GM12878 (cell line): ENCODE measurements around the gene SSBP4. TPM values are rescaled to one million over a fixed set of nuclear protein-coding genes. Genes with fewer than 3 reads are reported as not detected.

Experiments
- ATAC-seq: fragments of 200-7000 bp; cut with Tn5 transposase; 3 replicates; pipeline ENCODE4 v1.9.1; 2020; ENCODE audit warnings: mild to moderate bottlenecking, moderate library complexity
- BruUV-seq: library from RNA; stranded (reverse); fragments of 400-500 nt; replicated peaks from 2 replicates; lab custom pipeline; 2021; lab: Mats Ljungman, UMichigan
- CTCF ChIA-PET: fragments of 300-600 bp; sonication (Branson Sonifier 250); formaldehyde crosslinking; extraction: SDS; loops from one replicate; lab custom pipeline; 2021; ENCODE audit warnings: inconsistent platforms; lab: Yijun Ruan, JAX
- POLR2A ChIA-PET: fragments of 350-600 bp; formaldehyde crosslinking; extraction: SDS; loops from one replicate; lab custom pipeline; 2021; ENCODE audit warnings: inconsistent platforms; lab: Charles Lee
- RAD21 ChIA-PET: fragments of 300-600 bp; sonication (Branson Sonifier 250); formaldehyde crosslinking; loops from one replicate; lab custom pipeline; 2023; ENCODE audit warnings: antibody characterized with exemption; ENCODE audit not compliant: unreplicated experiment; lab: Charles Lee
- SMC1A ChIA-PET: fragments of 300-600 bp; sonication (Branson Sonifier 250); formaldehyde crosslinking; loops from one replicate; lab custom pipeline; 2023; ENCODE audit not compliant: unreplicated experiment, uncharacterized antibody; lab: Charles Lee
- DNase-seq: peaks from one replicate; pipeline ENCODE4 v3.0.0-alpha.2; 2011; ENCODE audit warnings: low read depth, low spot score
- FAIRE-seq: peaks from 3 replicates; lab custom pipeline; 2011; peaks lifted over from hg19 to GRCh38; lab: Jason Lieb, UNC
- H2AFZ ChIP-seq: 2 replicates; pipeline ENCODE4 v1.6.0; 2011; ENCODE audit warnings: low read depth, low read length, control low read depth; ENCODE audit not compliant: control insufficient read depth
- H3K27ac ChIP-seq: 2 replicates; pipeline ENCODE4 v1.5.1; 2011; ENCODE audit warnings: control low read depth; ENCODE audit not compliant: control insufficient read depth, insufficient read depth
- H3K27me3 ChIP-seq, 2 experiments: replicated peaks in 1 of 2; 2 replicates each; pipeline versions ENCODE4 v1.6.0 to v1.6.1; 2011; ENCODE audit warnings: low read length in 1 of 2; ENCODE audit not compliant: control insufficient read depth in 2 of 2, insufficient read depth in 2 of 2
- H3K36me3 ChIP-seq, 2 experiments: 2 replicates each; pipeline ENCODE4 v1.5.1; 2011; ENCODE audit warnings: low read length in 1 of 2; ENCODE audit not compliant: control insufficient read depth in 2 of 2, insufficient read depth in 2 of 2
- H3K4me1 ChIP-seq: 2 replicates; pipeline ENCODE4 v1.6.1; 2011; ENCODE audit warnings: mild to moderate bottlenecking, low read length, moderate library complexity, mixed read lengths; ENCODE audit not compliant: control insufficient read depth, insufficient read depth
- H3K4me2 ChIP-seq: 2 replicates; pipeline ENCODE4 v1.6.0; 2011; ENCODE audit warnings: control low read depth; ENCODE audit not compliant: control insufficient read depth, insufficient read depth
- H3K4me3 ChIP-seq: fragments of 200-600 bp; sonication (generic); 2 replicates; pipeline ENCODE4 v1.5.1; 2016
- H3K79me2 ChIP-seq: 2 replicates; pipeline ENCODE4 v1.6.0; 2011; ENCODE audit warnings: low read length; ENCODE audit not compliant: control insufficient read depth, insufficient read depth
- H3K9ac ChIP-seq: 2 replicates; pipeline ENCODE4 v1.8.0; 2011; ENCODE audit warnings: low read length, control low read depth, mixed read lengths; ENCODE audit not compliant: control insufficient read depth, insufficient read depth
- H3K9me3 ChIP-seq: replicated peaks from 3 replicates; pipeline ENCODE4 v1.5.1; 2011; ENCODE audit warnings: mild to moderate bottlenecking, low read length; ENCODE audit not compliant: control insufficient read depth, insufficient read depth
- H4K20me1 ChIP-seq: 2 replicates; pipeline ENCODE4 v1.6.0; 2011; ENCODE audit not compliant: control insufficient read depth, insufficient read depth
- BCLAF1 ChIP-seq: fragments of 450-650 bp; IDR thresholded peaks from 2 replicates; pipeline ENCODE4 v1.6.1; 2017; ENCODE audit warnings: antibody characterized with exemption, mild to moderate bottlenecking, moderate library complexity
- BMI1 ChIP-seq: fragments of 450-650 bp; IDR thresholded peaks from 2 replicates; pipeline ENCODE4 v1.6.1; 2016; ENCODE audit warnings: mild to moderate bottlenecking, moderate library complexity, borderline replicate concordance
- DPF2 ChIP-seq: fragments of 450-650 bp; IDR thresholded peaks from 2 replicates; pipeline ENCODE4 v1.6.1; 2017; ENCODE audit warnings: mild to moderate bottlenecking
- EZH2 ChIP-seq: IDR thresholded peaks from 2 replicates; pipeline ENCODE4 v1.6.1; 2012; ENCODE audit warnings: low read depth, mild to moderate bottlenecking, control low read depth, inconsistent platforms, low read length, borderline replicate concordance; ENCODE audit not compliant: control insufficient read depth
- NR2C2 ChIP-seq: IDR thresholded peaks from 2 replicates; pipeline ENCODE4 v1.6.1; 2011; ENCODE audit warnings: borderline replicate concordance, low read depth; ENCODE audit not compliant: control insufficient read depth, insufficient read length
- PAX8 ChIP-seq: fragments of 450-650 bp; IDR thresholded peaks from 2 replicates; pipeline ENCODE4 v1.6.1; 2017; ENCODE audit warnings: mild to moderate bottlenecking, moderate library complexity
- POLR2AphosphoS2 ChIP-seq: IDR thresholded peaks from 2 replicates; pipeline ENCODE4 v1.6.1; 2011; ENCODE audit warnings: low read depth, mild to moderate bottlenecking, low read length, improper control_type of control experiment, moderate library complexity
- RB1 ChIP-seq: fragments of 450-650 bp; formaldehyde crosslinking; IDR thresholded peaks from 2 replicates; pipeline ENCODE4 v1.6.1; 2017; ENCODE audit warnings: mild to moderate bottlenecking, borderline replicate concordance
- WGBS: methylation state at CpG from one replicate; pipeline ENCODE4 v1.1.6; 2016; ENCODE audit warnings: low lambda C conversion rate; ENCODE audit not compliant: insufficient replicate concordance, insufficient coverage; ENCODE audit errors: missing lambda C conversion rate; 5-methylcytosine and 5-hydroxymethylcytosine counted together
- in situ Hi-C: fragments of 300-500 bp; cut with MboI; formaldehyde crosslinking; loops from 9 replicates; pipeline ENCODE4 v1.14.3; 2018; ENCODE audit warnings: mixed read lengths
- intact Hi-C: fragments of 100-400 bp; cut with micrococcal nuclease; formaldehyde crosslinking; loops from one replicate; pipeline ENCODE4 v1.14.2; 2022; ENCODE audit not compliant: unreplicated experiment
- polyA plus RNA-seq, 11 experiments: library from polyadenylated mRNA; depleted of rRNA in 4 of 11; unstranded in 6 of 11; stranded (reverse) in 5 of 11; fragments of >200 nt; fragmentation: Nextera tagmentation in 4 of 11; fragmentation: Illumina TruSeq in 1 of 11; extraction: Ambion mirVana in 4 of 11; extraction: Trizol in 1 of 11; gene quantifications; 1 replicate in 1 of 11; 2 replicates in 10 of 11; pipeline versions ENCODE4 v1.2.1 to v1.2.3, GENCODE V29; 2011 to 2016; ENCODE audit warnings: inconsistent platforms in 2 of 11, missing spikeins in 2 of 11, low read depth in 1 of 11
- total RNA-seq, 4 experiments: library from RNA; depleted of rRNA in 3 of 4; stranded (reverse); fragments of >200 nt in 3 of 4; fragmentation: Illumina TruSeq in 1 of 4; extraction: Trizol in 1 of 4; gene quantifications; 2 replicates each; pipeline versions ENCODE4 v1.2.1 to v1.2.3, GENCODE V29; 2013 to 2021

SSBP4 gene
- total and polyA plus RNA-seq, 10 of the 15 experiments (the other 5 are each of a cell fraction or from before 2014, with no cell fraction given), result 0.37 to 150 (median 38.9) TPM

- Histone ChIP-seq H3K9ac (no peak overlapping the region), H3K79me2 (no peaks in the 10 kb centered on the region), H3K4me3 (no peak overlapping the region), H2AFZ (no peak overlapping the region), H3K4me2 (no peak overlapping the region), H3K9me3 (no peaks in the 10 kb centered on the region), H3K27ac (no peak overlapping the region), H3K4me1 (peaks cover 3% of the 10 kb centered on the region; the same call in 1 of the 2 replicates), H3K36me3 (peaks cover 18 to 50% of the 10 kb centered on the region in 2 experiments; a peak in 3 of 4 replicates), H4K20me1 (no peaks in the 10 kb centered on the region; the same call in 1 of the 2 replicates), H3K27me3 (no peaks in the 10 kb centered on the region)
- FAIRE-seq (no peak), ATAC-seq (no peak), DNase-seq (no peak)
- ChIA-PET POLR2A (no interaction called here), SMC1A (interaction anchor here (0.5 kb wide), 1 partner anchor 167 kb away, joined by 3 read pairs; no protein-coding TSS in a partner anchor), RAD21 (no interaction called here), CTCF (no interaction called here)
- BruUV-seq, result no TSS peak
- intact Hi-C loops (no loop called here), in situ Hi-C loops (no loop called here)
- TF ChIP-seq PAX8 (no peak), DPF2 (no peak), POLR2AphosphoS2 (no peak), NR2C2 (no peak), BCLAF1 (no peak), RB1 (no peak), BMI1 (no peak), EZH2 (no peak)
- WGBS, result 97% methylated on average over 12 of the region's 12 CpGs
Measured at GRCh38 chr19:18446811-18447359, 27.7 kb downstream of the SSBP4 start.
